ENCODE data around the gene GYPA. TPM values are rescaled to one million over a fixed set of nuclear protein-coding genes. Genes with fewer than 3 reads are reported as not detected.

Gene GYPA
- total and polyA plus RNA-seq, 2 donors (not counting 1 experiment from before 2014, with no cell fraction given): not detected

Other genes starting within 250 kb of the GYPA start
- gene GYPE, start 235.2 kb downstream of the GYPA start, total RNA-seq: 1.2 and 1.3 TPM in 2 replicates
- 1.3 and 2.0 TPM in 2 replicates for gene GYPE, start 235.2 kb downstream of the GYPA start, polyA plus RNA-seq
- not detected in 2 replicates for gene GYPB, start 121.3 kb downstream of the GYPA start, total RNA-seq
- gene GYPB, start 121.3 kb downstream of the GYPA start, polyA plus RNA-seq: not detected in 2 replicates